HG03520 (cell line): Measurements from ENCODE around the gene CTDSP2.
"Not testable (repeated sequence)": the region's sequence is repeated elsewhere in the genome, so short reads cannot be mapped to it uniquely, and the experiment has no call there.

Source experiments
- ATAC-seq: cut with Tn5 transposase; IDR thresholded peaks from one replicate; pipeline ENCODE4 v1.9.1; 2021; ENCODE audit warnings: mild to moderate bottlenecking, moderate library complexity; ENCODE audit not compliant: unreplicated experiment

Gene CTDSP2

DNA sequence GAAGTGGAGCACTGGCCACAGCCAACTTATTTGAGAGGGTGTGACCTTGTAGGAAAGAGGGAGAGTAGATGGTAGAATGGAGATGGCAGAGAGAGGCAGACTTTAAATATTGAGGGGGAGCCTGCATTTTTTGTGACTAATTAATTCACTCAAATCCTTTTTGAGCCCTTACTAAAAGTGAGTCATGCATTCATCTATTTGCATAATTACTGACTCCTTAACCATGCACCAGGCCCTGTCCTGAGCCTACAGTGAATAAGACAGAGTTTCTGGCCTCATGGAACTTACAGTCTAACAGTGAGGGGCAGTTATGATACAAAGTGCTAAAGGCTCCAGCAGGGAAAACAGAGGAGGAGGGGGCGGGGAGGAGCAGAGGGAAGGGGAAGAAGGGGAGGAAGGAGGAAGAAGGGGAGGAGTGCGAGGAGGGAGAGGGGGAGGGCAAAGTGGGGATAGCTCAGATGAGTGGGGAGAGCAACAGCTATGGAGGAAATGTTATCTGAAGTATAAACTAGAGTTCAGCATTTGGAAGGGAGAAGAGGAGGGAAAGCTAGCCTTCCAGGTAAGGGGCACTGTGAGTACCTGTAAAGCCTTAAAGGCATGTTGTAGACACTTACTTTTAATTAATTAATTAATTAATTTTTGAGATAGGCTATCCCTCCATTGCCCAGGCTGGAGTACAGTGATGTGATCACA, 7.5 kb upstream of the CTDSP2 start:
- ATAC-seq = no peak

DNA sequence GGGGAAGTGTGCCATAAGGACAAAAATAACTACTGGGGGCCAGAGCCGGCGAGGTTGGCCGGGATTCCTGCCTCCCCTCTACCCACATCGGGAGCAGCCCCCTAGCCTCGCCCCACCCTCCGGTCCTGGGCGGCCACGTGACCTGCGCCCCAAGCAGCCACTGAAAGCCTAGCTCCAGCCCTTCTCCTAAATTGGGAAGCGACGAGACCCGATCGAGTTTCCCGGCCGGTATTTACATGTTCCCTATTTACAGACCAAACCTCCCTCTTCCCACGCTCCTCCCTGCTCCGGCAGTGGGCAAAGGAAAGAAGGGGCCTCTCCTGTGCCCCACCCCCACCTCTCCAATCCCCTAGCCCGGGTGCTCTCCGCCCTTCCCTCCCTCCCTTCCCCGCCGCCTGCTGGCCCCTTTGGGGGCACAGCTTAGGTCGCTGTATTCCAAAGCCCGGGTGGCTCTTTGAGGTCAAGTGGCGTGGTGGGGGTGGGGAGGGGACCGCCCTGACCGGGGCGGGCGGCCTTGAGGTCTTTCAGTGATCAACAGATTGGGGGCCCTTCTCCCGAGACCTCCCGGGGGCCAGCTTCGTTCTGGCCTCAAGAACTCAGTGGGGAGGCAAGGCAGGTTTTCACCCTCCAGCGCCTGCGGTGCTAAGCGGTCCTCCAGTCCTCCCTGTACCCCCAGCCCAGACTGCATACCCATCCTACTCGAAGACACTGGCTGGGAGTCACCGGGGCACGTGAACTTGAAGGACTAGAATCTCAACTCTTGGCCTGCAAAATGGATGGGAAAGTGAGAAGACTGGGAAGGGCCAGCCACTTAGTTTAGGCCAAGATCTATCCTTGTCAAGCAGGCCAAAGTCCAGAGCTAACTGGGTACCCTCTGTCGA, 6.3 kb upstream of the CTDSP2 start:
- ATAC-seq = no peak

DNA sequence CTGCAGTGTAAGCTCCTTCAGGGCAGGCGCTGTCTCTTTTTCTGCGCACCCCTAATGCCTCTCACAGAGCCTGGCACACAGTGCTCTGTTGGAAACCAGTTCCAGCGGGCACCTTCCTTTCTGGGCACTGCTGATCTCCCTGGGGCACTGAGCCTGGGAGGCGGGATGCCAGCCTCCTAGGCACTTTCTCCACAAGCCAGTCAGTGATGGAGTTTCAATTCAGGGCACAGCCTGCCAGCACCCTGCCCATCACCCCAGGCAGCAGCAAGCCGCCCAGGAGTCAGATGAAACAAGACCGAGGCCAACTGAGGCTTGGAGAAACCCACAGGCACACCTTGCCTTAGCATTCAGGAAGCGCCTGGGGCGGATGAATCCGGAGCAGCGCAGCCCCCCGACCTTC, 5.7 kb upstream of the CTDSP2 start:
- no peak for ATAC-seq

DNA sequence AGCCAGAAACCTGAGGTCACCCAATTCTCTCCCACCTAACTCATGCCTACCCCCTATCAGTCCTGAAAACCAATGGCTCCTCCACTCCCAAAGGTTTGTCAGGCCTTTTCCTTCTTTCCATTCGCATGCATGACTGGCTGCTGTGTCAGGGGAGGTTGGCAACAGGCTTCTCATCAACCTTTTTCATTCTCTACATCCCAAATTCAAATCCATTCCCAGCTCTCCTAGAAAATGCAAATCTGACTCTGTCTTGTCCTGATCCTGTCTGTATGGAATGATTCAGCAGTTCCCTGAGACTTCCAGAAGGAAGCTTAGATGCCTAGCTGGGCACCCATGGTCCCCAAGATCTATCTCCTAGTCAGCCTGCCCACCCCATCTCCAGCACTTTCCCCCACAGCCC, 5.0 kb upstream of the CTDSP2 start:
- ATAC-seq = no peak

DNA sequence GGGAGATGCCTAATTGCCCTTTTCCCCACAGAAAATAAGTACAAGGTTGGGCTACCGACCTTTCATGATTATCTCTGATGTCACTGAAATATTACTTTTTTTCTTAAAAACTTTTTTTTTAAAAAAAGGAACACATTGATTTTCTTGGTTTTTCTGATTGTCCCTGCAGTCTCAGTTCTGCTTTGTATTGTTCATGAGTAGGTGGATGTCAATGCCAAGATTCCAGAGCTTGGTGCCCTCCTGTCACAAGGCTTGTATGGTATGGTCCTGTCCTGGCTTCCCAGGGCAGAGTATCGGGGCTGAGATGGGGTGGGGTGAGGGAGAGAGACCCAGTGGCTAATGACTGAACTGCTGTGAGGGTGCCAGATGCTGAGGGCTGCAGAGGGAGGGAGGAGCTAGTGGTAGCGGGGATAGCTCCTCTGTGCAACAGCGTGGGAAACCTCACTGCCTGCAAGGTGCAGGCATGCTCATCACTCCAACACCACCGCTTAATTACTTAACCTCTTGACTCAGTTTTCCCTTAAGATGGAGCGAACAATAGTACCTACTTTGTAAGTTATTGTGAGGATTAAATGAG, 4.4 kb upstream of the CTDSP2 start:
- ATAC-seq = peak; percentile 50

DNA sequence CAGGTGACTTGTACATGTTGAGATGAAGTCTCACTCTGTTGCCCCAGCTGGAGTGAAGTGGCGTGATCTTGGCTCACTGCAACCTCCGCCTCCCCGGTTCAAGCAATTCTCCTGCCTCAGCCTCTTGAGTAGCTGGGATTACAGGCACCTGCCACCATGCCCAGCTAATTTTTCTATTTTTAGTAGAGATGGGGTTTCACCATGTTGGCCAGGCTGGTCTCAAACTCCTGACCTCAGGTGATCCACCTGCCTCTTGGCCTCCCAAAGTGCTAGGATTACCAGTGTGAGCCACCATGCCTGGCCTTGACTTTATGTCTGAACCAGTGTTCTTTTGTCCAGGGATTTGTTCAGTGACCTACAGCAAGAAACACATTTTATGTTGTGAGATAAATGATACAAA, 2.9 kb upstream of the CTDSP2 start:
- ATAC-seq = not testable (repeated sequence)

DNA sequence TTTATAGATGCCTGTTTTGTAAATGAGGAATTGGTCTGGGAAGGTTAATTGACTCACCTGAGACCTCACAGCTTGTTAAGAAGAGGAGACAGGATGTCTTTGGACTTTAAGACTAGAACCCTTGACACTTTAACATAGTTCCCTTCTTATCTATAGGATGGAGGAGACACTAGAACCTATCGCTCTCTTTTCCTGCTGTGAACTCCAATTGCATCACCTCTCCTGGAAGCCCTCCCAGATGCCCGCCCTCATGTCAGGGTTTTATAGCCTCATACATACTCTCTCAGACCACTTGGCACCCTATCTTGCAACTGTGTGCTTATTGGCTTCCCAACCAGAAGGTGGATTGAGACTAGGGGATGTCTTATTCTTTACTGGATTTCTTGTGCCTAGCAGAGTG, 2.5 kb upstream of the CTDSP2 start:
- no peak for ATAC-seq

DNA sequence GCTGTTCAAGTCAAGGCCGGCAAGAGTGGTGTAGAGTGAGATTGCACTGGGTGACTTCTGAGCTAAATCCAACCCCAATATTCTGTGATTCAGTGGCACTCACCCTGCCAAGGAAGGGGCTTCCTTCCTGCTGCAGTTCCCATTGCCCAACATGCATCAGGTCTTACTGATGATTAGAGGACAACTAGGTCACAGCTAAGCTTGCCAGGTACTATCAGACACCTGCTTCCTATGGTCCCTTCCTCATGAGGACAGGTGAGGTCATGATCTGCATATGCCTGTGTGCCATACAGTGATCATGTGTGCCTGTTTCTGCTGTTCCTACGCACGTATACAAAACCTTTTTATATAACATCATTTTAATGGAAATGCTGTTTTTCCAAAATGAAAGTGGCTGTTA, 1.7 kb upstream of the CTDSP2 start:
- ATAC-seq = no peak

DNA sequence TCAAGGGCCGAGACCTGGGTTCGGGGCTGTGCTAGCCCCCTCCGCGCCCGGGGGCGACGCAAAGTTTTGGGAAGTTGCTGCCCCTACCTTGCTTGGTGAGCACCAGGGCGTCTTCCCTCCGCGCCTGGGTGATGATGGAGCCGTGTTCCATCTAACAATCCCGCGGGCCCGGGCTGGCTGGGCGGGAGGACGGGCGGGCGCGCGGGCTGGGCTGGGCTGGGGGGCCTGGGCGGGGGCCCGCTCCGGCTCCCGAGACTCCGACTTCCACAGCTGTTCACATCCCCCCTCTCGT, 298 bp downstream of the CTDSP2 start:
- ATAC-seq = no peak

DNA sequence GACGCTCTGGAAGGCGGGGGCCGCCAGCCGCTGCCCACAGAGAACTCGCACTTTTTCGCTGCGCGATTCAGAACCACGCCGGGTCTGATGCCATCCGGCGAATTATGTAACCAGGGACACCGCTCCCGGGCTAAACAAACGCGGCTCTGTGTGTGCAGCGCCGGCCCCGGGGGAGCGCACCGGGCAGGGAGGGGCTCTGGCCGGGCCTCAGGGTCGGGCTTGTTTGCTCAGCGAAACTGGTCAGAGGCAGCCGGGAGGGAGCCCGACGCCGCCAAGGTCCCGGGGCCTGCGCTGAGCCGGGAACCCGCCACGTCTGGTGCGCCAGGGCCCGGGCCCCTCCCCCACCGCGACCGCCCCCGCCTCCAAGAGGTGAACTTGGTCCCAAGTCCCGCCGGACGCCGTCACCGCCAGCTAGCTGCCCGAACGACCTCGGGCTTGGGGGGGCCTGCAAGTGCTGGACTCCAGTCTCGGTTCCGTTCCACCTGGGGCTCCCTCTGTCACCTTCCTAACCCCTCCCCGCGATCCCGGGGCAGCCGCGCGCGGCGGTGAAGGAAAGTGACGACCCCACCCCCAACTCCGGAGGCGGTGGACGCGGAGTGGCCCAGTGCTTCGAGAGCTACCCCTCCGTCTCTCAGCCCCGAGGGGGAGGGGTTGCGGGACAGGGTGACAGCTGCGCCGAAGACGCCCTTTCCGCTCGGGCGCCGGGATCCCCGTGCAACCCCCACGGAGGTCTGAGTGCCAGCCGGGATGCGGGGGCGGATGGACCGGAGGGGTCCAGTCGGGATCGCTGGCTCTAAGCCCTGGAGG, 848 bp downstream of the CTDSP2 start:
- ATAC-seq = peak; percentile 33

DNA sequence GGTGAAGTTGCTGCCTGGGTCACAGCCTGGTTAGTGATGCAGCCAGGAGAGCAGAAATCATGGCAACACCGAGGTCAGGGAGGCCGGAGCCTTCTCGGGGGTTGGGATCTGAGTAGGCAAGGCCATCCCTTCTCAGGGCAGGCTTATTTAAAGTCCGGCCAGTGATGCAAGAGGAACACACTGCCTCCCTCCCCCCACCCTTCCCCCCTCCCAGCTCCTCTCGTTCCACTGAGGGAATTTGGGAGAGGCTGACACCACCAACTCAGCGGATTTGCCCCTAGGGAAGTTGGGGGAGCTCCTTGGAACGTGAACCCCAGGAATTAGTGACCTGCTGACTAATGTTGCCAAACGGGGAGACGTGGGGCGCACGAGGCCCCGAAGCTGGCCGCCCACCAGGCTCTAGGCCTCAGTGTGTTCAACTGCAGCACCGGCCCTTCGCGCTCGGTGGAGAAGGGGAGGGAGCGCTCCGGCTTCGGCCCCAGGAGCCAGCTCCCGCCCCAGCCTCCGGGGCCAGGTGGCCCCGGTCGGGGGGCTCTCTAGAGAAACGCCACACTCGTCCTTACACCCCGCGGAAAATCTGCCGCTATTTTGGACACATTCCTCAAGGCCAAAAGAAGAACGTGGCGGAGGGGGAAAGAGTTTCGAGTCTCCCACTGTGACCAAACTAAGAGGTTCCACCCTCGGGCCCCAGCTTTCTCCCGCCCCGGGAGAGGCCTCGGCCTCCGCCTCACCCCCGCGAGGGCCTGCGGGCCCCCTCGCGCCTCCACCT, 1.6 kb downstream of the CTDSP2 start:
- no peak for ATAC-seq

DNA sequence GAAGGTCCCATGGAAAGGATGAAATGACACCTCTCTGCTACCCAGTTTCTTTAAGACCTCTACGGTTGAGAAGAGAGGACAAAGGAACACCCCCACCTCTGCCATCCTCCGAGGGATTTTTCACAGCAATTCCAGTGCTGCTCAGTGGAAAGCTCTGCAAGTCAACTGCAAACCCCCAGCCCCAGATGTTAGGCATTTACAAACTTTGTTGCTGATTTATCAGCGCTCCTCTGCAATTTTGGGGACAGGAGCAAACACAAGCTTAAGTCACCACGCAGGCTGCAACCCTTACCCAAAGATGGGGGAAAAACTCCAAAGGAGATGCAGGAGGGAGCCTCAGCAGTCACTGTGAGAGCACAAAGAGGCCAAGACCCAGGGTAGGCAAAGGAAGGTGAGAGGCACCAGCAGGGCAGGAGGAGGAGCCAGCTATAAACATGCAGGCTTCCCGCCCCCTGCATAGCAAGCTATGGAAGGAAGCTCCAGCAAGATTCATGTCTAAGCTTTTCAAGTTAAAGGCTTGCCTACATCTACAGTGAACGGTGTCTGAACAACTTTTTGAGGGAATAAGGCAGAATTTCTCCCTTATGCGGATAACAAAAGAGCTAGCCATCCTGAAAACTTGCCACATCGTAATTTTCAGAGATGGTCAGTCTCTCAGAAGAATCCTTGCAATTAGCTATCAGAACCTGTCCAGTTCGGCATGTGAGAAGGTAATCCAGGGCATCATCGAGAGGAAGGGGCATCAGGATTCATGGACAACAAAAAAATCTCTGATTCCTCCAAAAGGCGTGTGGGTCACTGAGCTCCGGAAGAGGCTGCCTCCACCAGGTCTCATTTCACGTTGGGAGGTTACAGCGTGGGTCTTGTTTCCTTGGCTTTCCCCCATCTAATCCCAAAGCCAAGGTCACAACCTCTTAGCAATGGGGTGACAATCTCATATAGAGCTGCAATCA, 3.9 kb downstream of the CTDSP2 start:
- no peak for ATAC-seq

DNA sequence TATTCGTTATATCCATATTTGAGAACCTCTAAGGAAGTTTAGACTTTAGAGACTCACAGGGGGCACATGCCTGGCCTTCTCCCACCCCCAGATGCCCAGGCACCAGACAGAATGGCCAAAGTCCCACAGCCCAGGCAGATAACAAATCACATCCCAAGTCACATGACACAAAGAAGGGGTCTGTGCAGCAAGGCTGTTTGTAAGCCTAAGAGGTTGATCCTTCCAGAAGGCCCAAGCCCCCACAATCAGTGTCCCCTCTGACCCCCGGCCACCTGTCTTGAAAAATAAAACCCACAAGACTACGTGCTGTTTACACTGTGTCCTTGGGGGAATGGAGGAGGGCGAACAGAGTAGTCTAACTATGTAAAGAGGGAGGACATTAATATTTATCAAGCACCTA, 5.1 kb downstream of the CTDSP2 start:
- no peak for ATAC-seq

DNA sequence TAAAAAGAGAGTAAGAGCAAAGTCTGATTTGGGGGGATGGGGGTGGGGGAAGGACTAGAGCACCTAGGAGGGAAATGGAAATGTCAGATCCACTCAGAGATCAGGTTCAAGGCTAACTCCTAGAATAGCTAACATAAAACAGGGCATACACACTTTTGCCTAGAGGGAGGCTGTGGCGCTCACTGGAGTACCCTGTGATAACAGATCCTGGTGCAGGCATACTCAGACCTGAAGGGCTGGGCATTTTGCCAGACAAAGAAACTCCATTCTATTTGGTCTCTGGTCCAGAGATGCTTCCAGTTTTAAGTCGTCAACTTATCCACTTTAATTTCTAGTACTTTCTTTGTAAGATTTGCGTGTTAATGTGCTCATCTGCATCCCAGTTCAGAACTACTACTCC, 5.8 kb downstream of the CTDSP2 start:
- no peak for ATAC-seq

DNA sequence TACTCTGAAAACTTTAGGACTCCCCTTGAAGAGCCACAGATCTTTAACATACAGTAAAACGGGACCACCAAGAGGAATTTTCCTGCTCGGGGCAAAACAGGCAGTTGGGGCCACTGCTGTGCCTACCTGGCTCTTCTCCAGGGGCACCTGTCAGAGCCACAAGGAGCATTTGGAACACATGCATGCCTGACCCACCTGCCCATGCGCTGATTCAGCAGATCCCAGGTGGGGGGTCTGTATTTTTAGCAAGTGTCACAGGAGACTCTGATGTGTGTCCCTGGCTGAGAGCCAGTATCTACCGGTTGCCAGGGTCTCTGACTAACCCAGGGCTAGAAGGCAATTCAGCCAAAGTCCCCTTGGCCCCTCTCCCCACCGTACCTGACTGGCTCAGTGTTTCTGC, 6.5 kb downstream of the CTDSP2 start:
- ATAC-seq = no peak

DNA sequence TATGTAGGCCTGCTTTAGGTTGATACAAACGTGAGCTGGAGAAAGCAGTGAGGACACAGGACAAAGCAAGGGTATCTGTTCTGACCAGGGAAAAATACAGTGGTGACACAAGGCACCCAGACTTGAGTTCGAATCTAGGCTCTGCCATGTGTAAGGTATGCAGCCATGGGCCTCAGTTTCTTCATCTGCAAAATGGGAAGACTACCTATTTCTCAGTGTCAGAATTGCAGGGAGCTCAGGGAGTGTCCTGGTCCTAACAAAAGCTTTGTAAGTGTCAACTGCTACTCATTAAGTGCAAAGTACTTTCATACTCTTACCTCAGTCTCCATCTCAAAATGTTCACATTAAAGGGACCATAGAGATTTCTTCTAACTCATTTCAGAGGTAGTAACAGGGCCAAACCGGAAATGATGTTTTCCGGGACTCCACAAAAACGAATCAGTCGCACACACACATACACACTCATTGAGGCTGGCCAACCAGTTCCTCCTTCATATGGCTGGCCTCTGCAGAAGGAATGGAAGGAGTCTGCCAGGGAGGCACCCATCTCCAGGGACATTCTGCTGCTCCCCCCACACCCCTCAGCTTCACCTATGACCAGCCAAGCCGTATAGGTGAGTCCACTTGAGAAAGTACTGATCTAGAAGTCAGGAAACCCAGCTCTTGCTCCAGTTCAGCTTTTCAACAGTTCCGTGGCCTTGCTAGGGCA, 7.8 kb downstream of the CTDSP2 start:
- peak; percentile 30 for ATAC-seq

DNA sequence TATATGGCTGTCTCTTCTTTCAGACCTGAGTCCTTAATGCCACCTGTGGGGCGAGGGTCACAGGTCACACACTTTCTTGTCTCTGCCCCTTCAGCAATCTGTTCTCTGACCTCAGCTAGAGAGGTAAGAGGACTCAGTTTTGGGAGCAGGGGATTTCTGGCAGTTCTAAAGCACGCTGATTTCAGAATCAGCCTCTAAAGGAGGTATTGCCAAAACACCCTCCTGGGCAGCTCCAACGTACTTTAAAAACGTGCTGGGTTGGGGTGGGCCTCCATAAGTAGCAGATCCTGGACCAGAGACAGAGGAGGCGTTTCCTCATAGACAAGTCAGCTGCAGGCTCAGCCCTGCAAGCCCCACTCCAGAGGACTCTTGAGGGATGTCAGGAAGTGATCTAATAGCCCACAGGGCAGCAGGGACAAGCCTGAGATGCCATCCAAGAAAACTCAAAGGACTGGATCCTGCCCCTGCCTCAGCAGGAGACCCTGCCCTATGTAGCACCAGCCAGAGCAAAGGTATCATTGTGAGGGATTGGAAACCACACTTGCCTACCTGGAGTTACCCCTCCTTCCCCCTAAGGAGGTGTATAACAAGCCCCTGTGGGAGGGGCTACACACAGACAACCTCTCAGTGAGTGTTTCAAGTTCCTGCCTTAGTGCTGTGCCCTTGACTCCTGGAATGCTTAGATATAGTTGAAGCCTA, 8.5 kb downstream of the CTDSP2 start:
- no peak for ATAC-seq
